K562 (cell line): Measurements from ENCODE around the gene PNKD. TPM values are rescaled to one million over a fixed set of nuclear protein-coding genes. Genes with fewer than 3 reads are reported as not detected.
A peak's percentile ranks its signal among the peaks of the same experiment; 100 is the strongest.

ENCODE experiments used
- BRF1 ChIP-seq: IDR thresholded peaks from 3 replicates; pipeline ENCODE4 v1.6.1; 2011; ENCODE audit warnings: borderline replicate concordance, mild to moderate bottlenecking; ENCODE audit not compliant: insufficient read length; ENCODE audit errors: extremely low read depth
- CBX3 ChIP-seq, 2 experiments: IDR thresholded peaks; 1 replicate in 1 of 2; 2 replicates in 1 of 2; pipeline ENCODE4 v1.6.1; 2012; ENCODE audit warnings: inconsistent platforms in 2 of 2, low read length in 2 of 2, borderline replicate concordance in 1 of 2, control low read depth in 1 of 2
- CTBP1 ChIP-seq: fragments of 450-650 bp; IDR thresholded peaks from 2 replicates; pipeline ENCODE4 v1.6.1; 2016; ENCODE audit warnings: borderline replicate concordance
- E2F1 ChIP-seq: sonication (generic); formaldehyde crosslinking; IDR thresholded peaks from 2 replicates; pipeline ENCODE4 v1.8.1; 2023; ENCODE audit warnings: mild to moderate bottlenecking, missing genetic modification reagents, moderate library complexity
- EP300 ChIP-seq: IDR thresholded peaks from 2 replicates; pipeline ENCODE4 v1.6.1; 2012; ENCODE audit warnings: low read length, improper control_type of control experiment
- ETV6 ChIP-seq, 3 experiments: fragments of 150-350 bp in 1 of 3; sonication (generic) in 1 of 3; formaldehyde crosslinking in 1 of 3; IDR thresholded peaks; 2 replicates each; pipeline versions ENCODE4 v1.6.1 to v1.8.0; 2014 to 2022; ENCODE audit warnings: borderline replicate concordance in 2 of 3, low read depth in 2 of 3, antibody characterized with exemption in 1 of 3, low read length in 1 of 3, mild to moderate bottlenecking in 1 of 3, missing genetic modification reagents in 1 of 3
- FOS ChIP-seq: IDR thresholded peaks from 3 replicates; pipeline ENCODE4 v1.6.1; 2011; ENCODE audit not compliant: insufficient read length; ENCODE audit errors: extremely low read depth
- FOXJ2 ChIP-seq: fragments of 200-800 bp; sonication (Bioruptor generic); IDR thresholded peaks from 2 replicates; pipeline ENCODE4 v1.6.1; 2016; ENCODE audit warnings: missing genetic modification characterization, missing compliant biosample characterization
- GATA2 ChIP-seq: sonication (generic); formaldehyde crosslinking; IDR thresholded peaks from 2 replicates; pipeline ENCODE4 v1.4.0; 2020; ENCODE audit warnings: mild to moderate bottlenecking, missing genetic modification reagents
- GTF2B ChIP-seq: IDR thresholded peaks from 2 replicates; pipeline ENCODE4 v1.6.1; 2011; ENCODE audit not compliant: insufficient read length; ENCODE audit errors: extremely low read depth
- HDAC2 ChIP-seq: fragments of 450-650 bp; IDR thresholded peaks from 2 replicates; pipeline ENCODE4 v1.6.1; 2016; ENCODE audit warnings: mild to moderate bottlenecking
- HDAC8 ChIP-seq: fragments of 450-650 bp; IDR thresholded peaks from 2 replicates; pipeline ENCODE4 v1.6.1; 2016; ENCODE audit warnings: mild to moderate bottlenecking, missing genetic modification characterization, moderate library complexity, missing compliant biosample characterization
- HIVEP1 ChIP-seq: fragments of 250-450 bp; sonication (Bioruptor Pico); IDR thresholded peaks from 2 replicates; pipeline ENCODE4 v1.4.0; 2020; ENCODE audit warnings: mild to moderate bottlenecking
- HMG20A ChIP-seq: fragments of 450-650 bp; formaldehyde crosslinking; conservative IDR thresholded peaks from 2 replicates; pipeline ENCODE4 v1.4.0; 2020; ENCODE audit warnings: mild to moderate bottlenecking, mixed read lengths
- HMGXB4 ChIP-seq: sonication (generic); formaldehyde crosslinking; IDR thresholded peaks from 2 replicates; pipeline ENCODE4 v1.8.1; 2023; ENCODE audit warnings: mild to moderate bottlenecking, missing genetic modification reagents
- MAFG ChIP-seq: fragments of 450-650 bp; conservative IDR thresholded peaks from 2 replicates; pipeline ENCODE4 v1.6.1; 2016; ENCODE audit warnings: missing genetic modification characterization, missing compliant biosample characterization
- NCOR1 ChIP-seq: fragments of 450-650 bp; IDR thresholded peaks from 2 replicates; pipeline ENCODE4 v1.6.1; 2016; ENCODE audit warnings: mild to moderate bottlenecking, moderate library complexity
- PHB ChIP-seq: fragments of 250-450 bp; sonication (Bioruptor Pico); IDR thresholded peaks from 2 replicates; pipeline ENCODE4 v1.5.0; 2021
- RBFOX2 ChIP-seq: fragments of 200-400 bp; formaldehyde crosslinking; IDR thresholded peaks from 2 replicates; pipeline ENCODE4 v1.6.1; 2017; ENCODE audit warnings: low read depth, mild to moderate bottlenecking, low read length, moderate library complexity
- SP2 ChIP-seq: IDR thresholded peaks from 2 replicates; pipeline ENCODE4 v1.6.1; 2011; ENCODE audit warnings: mild to moderate bottlenecking, low read depth, low read length, moderate library complexity; ENCODE audit not compliant: poor library complexity, severe bottlenecking; ENCODE audit errors: extremely low read depth
- ZBTB17 ChIP-seq: fragments of 450-650 bp; formaldehyde crosslinking; IDR thresholded peaks from 2 replicates; pipeline ENCODE4 v1.4.0; 2020; ENCODE audit warnings: mild to moderate bottlenecking
- ZNF124 ChIP-seq: sonication (generic); formaldehyde crosslinking; IDR thresholded peaks from 2 replicates; pipeline ENCODE4 v1.8.1; 2022; ENCODE audit warnings: missing genetic modification reagents
- ZNF449 ChIP-seq: fragments of 250-450 bp; sonication (Bioruptor Pico); IDR thresholded peaks from 2 replicates; pipeline ENCODE4 v1.8.0; 2022; ENCODE audit warnings: moderate library complexity, mild to moderate bottlenecking, inconsistent platforms
- polyA plus RNA-seq, 8 experiments: library from polyadenylated mRNA; depleted of rRNA in 4 of 8; stranded (reverse) in 5 of 8; unstranded in 3 of 8; fragments of >200 nt; fragmentation: Nextera tagmentation in 2 of 8; fragmentation: Illumina TruSeq in 1 of 8; extraction: Ambion mirVana in 2 of 8; extraction: Trizol in 1 of 8; gene quantifications; 2 replicates each; pipeline versions ENCODE4 v1.2.1 to v1.2.3, GENCODE V29; 2011 to 2014; ENCODE audit warnings: inconsistent platforms in 1 of 8, missing spikeins in 1 of 8
- total RNA-seq, 7 experiments: library from RNA; depleted of rRNA in 6 of 7; stranded (reverse); fragments of >200 nt in 6 of 7; fragmentation: Illumina TruSeq in 2 of 7; extraction: Trizol in 2 of 7; gene quantifications; 2 replicates each; pipeline versions ENCODE4 v1.2.1 to v1.2.3, GENCODE V29; 2011 to 2021; ENCODE audit warnings: low replicate concordance in 1 of 7

The PNKD gene
- total and polyA plus RNA-seq, 9 of the 15 experiments (the other 6 are each of a cell fraction or from before 2014, with no cell fraction given) = 26.0 to 105 (median 60.1) TPM

GRCh38 chr2:218286570-218287459 is 16.5 kb downstream of the PNKD start (continued):
- 0 out of 2 replicates have a peak, but pooled peaks have one; percentile 25 for TF ChIP-seq HDAC2
- TF ChIP-seq ZNF449 (CRISPR knock-in tag) = no peak
- no peak for TF ChIP-seq HMGXB4 (CRISPR knock-in tag)
- no peak for TF ChIP-seq ZNF124 (CRISPR knock-in tag)
- TF ChIP-seq RBFOX2 = peak; percentile 62
- TF ChIP-seq HIVEP1 = no peak
- TF ChIP-seq GATA2 (CRISPR knock-in tag) = no peak
- TF ChIP-seq SP2 = no peak
- no peak for TF ChIP-seq ZBTB17 (CRISPR knock-in tag)
- no peak for TF ChIP-seq PHB
- TF ChIP-seq FOXJ2 = peak; percentile 21; the same call in 1 of the 2 replicates
- TF ChIP-seq HMG20A = no peak
- no peak for TF ChIP-seq HDAC8
- TF ChIP-seq CBX3 (IDR thresholded peaks at IDR 0.05; ENCODE audit: borderline replicate concordance in 1 of 2, low read length in 2 of 2) = no peak
- TF ChIP-seq E2F1 (CRISPR knock-in tag) = no peak
- no peak for TF ChIP-seq MAFG
- TF ChIP-seq NCOR1 = peak; percentile 46; the same call in 1 of the 2 replicates
- no peak for TF ChIP-seq ETV6 (IDR thresholded peaks at IDR 0.05; ENCODE audit: borderline replicate concordance in 1 of 2, low read depth in 2 of 2, low read length in 1 of 2)
- TF ChIP-seq ETV6 (CRISPR knock-in tag; IDR thresholded peaks at IDR 0.05; ENCODE audit: borderline replicate concordance) = no peak
- TF ChIP-seq GTF2B = no peak
- no peak for TF ChIP-seq BRF1
- TF ChIP-seq EP300 = peak; percentile 6; the same call in 1 of the 2 replicates
- no peak for TF ChIP-seq FOS
- no peak for TF ChIP-seq CTBP1
